ENCODE results near the gene DPF3.

DPF3 gene

GRCh38 chr14:72699443-72699842 lies 194.5 kb downstream of the DPF3 start:
- no peaks in the 10 kb centered on the region for H3K9me2 ChIP-seq (replicated peaks; ENCODE audit: control insufficient read depth, low read length)

GRCh38 chr14:72692696-72693095 lies 201.2 kb downstream of the DPF3 start:
- Histone ChIP-seq H3K4me3 (ENCODE audit: low read length) (no peak overlapping the region), H3F3A (ENCODE audit: control insufficient read depth, insufficient read depth) (no peaks in the 10 kb centered on the region), H3K36me3 (ENCODE audit: control insufficient read depth, low read length) (no peaks in the 10 kb centered on the region)

More at GRCh38 chr14:72699443-72699842, 194.5 kb downstream of the DPF3 start:
- Histone ChIP-seq H3K4me3 (ENCODE audit: low read length) (no peak overlapping the region), H3K36me3 (ENCODE audit: control insufficient read depth, low read length) (no peaks in the 10 kb centered on the region), H3F3A (ENCODE audit: control insufficient read depth, insufficient read depth) (no peaks in the 10 kb centered on the region), H3K27ac (ENCODE audit: low read depth, low read length) (no peak overlapping the region), H3K79me2 (ENCODE audit: control insufficient read depth, low read length) (no peaks in the 10 kb centered on the region), H3K27me3 (ENCODE audit: control insufficient read depth, low read length) (no peaks in the 10 kb centered on the region), H3K4me1 (ENCODE audit: control insufficient read depth, low read length) (no peaks in the 10 kb centered on the region), H4K20me1 (ENCODE audit: control insufficient read depth, insufficient read depth, low read depth, low read length) (no peaks in the 10 kb centered on the region), H3K4me2 (ENCODE audit: low read length) (no peak overlapping the region), H3K9me3 (ENCODE audit: control insufficient read depth, insufficient read depth, low read length) (no peaks in the 10 kb centered on the region)
- TF ChIP-seq EZH2phosphoT487 (IDR thresholded peaks at IDR 0.05; ENCODE audit: borderline replicate concordance, low read length) (no peak), CTCF (IDR thresholded peaks at IDR 0.05; ENCODE audit: low read depth, low read length, poor library complexity, severe bottlenecking) (no peak)

GRCh38 chr14:72690324-72690723 lies 203.6 kb downstream of the DPF3 start:
- no peak for TF ChIP-seq EZH2phosphoT487 (IDR thresholded peaks at IDR 0.05; ENCODE audit: borderline replicate concordance, low read length)
- no peak for TF ChIP-seq CTCF (IDR thresholded peaks at IDR 0.05; ENCODE audit: low read depth, low read length, poor library complexity, severe bottlenecking)
- Histone ChIP-seq H3K79me2 (ENCODE audit: control insufficient read depth, low read length) (no peaks in the 10 kb centered on the region), H3K36me3 (ENCODE audit: control insufficient read depth, low read length) (no peaks in the 10 kb centered on the region), H3K27me3 (ENCODE audit: control insufficient read depth, low read length) (no peaks in the 10 kb centered on the region; the same call in 1 of the 2 replicates), H4K20me1 (ENCODE audit: control insufficient read depth, insufficient read depth, low read depth, low read length) (no peaks in the 10 kb centered on the region), H3K9me3 (ENCODE audit: control insufficient read depth, insufficient read depth, low read length) (no peaks in the 10 kb centered on the region), H3K4me2 (ENCODE audit: low read length) (no peak overlapping the region), H3K4me1 (ENCODE audit: control insufficient read depth, low read length) (no peaks in the 10 kb centered on the region), H3K4me3 (ENCODE audit: low read length) (no peak overlapping the region), H3K27ac (ENCODE audit: low read depth, low read length) (no peak overlapping the region), H3K9me2 (replicated peaks; ENCODE audit: control insufficient read depth, low read length) (no peaks in the 10 kb centered on the region), H3F3A (ENCODE audit: control insufficient read depth, insufficient read depth) (no peaks in the 10 kb centered on the region)

More at GRCh38 chr14:72692696-72693095, 201.2 kb downstream of the DPF3 start:
- TF ChIP-seq CTCF (IDR thresholded peaks at IDR 0.05; ENCODE audit: low read depth, low read length, poor library complexity, severe bottlenecking) (no peak), EZH2phosphoT487 (IDR thresholded peaks at IDR 0.05; ENCODE audit: borderline replicate concordance, low read length) (no peak)
- no peak overlapping the region for H3K4me2 ChIP-seq (ENCODE audit: low read length)
- no peaks in the 10 kb centered on the region for H3K9me3 ChIP-seq (ENCODE audit: control insufficient read depth, insufficient read depth, low read length)
- no peaks in the 10 kb centered on the region for H3K4me1 ChIP-seq (ENCODE audit: control insufficient read depth, low read length)
- no peaks in the 10 kb centered on the region for H3K9me2 ChIP-seq (replicated peaks; ENCODE audit: control insufficient read depth, low read length)
- no peaks in the 10 kb centered on the region for H3K79me2 ChIP-seq (ENCODE audit: control insufficient read depth, low read length)
- H3K27ac ChIP-seq (ENCODE audit: low read depth, low read length): no peak overlapping the region
- no peaks in the 10 kb centered on the region for H4K20me1 ChIP-seq (ENCODE audit: control insufficient read depth, insufficient read depth, low read depth, low read length)
- no peaks in the 10 kb centered on the region for H3K27me3 ChIP-seq (ENCODE audit: control insufficient read depth, low read length)
